Activated CD4-positive, alpha-beta T cell treated with anti-CD3 and anti-CD28 coated beads, Interleukin-2, amount 50 U/mL, for 1 hour (primary cell): ENCODE results near the gene TINAG.

ENCODE experiments used
- DNase-seq: peaks from one replicate; pipeline ENCODE4 v3.0.0-alpha.2; 2020

The TINAG gene, protein sequence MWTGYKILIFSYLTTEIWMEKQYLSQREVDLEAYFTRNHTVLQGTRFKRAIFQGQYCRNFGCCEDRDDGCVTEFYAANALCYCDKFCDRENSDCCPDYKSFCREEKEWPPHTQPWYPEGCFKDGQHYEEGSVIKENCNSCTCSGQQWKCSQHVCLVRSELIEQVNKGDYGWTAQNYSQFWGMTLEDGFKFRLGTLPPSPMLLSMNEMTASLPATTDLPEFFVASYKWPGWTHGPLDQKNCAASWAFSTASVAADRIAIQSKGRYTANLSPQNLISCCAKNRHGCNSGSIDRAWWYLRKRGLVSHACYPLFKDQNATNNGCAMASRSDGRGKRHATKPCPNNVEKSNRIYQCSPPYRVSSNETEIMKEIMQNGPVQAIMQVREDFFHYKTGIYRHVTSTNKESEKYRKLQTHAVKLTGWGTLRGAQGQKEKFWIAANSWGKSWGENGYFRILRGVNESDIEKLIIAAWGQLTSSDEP

DNA sequence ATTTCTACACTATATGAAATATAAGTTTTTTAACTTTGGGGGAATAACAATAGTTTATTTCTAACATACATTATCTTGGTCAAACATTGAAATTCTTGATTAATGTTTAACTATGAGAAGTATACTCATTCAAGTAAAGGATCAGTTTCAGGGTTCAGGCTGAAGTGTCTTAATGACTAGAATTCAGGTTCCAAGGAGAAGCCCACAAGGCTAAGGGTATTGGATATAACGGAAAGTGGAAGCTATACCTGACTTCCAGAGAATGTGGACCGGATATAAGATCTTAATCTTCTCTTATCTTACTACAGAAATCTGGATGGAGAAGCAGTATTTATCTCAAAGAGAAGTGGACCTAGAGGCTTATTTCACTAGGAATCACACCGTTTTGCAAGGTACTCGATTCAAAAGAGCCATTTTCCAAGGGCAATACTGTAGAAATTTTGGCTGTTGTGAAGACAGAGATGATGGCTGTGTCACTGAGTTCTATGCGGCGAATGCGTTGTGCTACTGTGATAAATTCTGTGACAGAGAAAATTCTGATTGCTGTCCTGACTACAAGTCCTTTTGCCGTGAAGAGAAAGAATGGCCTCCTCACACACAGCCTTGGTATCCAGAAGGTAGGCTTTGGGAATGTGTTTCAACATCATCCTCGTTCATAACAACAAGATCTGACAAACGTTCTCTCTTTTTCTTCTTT, at the start of gene TINAG:
Gene TINAG, plus strand, starts transcription at position 153 of the 697 bp plus-strand sequence. Its CDS starts 110 bp downstream, at position 263.
- no peak for DNase-seq

DNA sequence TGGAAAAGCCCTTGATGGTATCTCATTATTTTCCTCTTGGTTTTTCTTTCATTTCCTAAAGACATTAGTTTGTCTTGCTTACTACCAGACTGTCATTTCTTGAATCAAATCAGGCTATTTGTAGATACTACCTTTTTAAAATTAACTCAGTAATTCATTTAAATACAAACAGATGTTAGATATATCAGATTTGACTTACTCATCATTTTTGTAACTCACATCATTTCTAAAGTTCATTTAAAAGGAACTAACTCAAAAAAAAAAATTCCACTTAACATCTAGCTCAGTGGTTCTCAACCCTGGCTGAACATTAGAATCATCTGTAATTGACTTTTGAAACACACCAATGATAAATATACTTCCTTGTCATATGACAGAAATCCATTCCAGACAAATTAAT, 48.2 kb upstream of the TINAG start:
- DNase-seq: no peak

DNA sequence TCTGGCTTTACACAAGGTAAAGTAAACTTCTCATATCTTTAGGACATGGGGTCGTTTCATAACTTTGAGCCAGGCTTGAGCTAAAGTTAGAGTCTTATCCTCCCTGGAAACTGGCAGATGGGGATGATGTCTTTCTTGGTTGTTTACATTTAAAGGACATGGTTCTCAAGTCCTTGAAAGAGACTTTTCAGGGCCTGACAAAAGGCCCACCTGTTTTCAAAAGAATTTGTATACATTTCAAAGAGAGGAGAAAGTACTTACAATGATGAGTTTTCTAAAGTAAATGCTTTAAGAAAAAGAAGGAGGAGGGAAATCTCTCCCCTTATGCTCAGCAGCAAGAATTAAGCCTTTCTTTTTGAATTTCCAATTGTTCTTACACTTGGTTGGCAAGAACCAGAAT, 45.7 kb upstream of the TINAG start:
- DNase-seq: no peak

DNA sequence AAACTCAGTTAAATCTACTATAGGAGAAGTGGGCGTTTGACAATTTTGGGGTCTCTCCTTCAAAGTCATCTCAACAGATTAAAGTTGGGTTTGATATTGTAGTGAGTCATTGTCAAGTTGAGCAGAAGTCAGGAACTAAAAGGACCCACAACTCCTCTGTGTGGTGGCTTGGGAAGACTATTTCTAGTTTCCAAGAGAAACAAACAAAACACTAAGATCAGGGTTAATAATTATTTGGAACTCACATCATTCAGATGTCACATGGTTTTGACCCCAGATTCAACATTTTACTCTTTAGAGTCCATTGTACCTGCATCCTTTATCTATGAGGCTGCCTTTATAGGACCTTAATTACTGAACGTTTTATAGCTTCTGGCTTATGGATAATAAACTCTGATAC, 45.3 kb upstream of the TINAG start:
- DNase-seq: no peak

DNA sequence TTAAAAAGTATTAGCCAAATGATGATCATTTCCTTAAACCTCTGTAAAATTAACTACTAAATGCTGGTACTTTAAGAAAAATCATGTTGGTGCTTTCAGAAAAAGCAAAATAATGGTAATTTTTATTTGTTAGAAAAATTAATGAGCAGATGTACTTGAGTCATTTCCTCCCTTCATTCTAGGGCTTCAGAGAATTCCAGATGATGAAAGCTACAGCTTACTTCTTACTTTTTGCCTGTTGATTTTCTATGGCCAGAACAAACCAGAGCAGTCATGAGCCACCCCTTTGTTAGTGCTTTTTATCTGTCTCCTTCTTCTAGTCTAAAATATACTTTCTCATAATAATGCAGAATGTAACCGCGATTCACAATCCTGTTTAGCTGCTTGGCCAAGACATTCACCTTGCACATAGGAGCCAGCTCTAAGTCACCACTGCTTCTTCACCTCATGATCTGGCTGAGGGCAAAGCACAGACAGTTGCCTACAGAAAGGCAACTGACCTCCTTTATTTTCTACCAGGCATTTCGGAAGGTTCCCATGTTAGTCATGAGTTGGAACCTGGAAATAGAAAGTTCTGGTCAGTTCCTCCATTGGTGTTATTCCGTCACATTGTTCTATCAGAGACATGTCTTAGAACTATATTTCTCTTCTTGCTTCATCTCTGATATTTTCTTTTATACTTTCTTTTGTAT, 43.5 kb upstream of the TINAG start:
- no peak for DNase-seq

DNA sequence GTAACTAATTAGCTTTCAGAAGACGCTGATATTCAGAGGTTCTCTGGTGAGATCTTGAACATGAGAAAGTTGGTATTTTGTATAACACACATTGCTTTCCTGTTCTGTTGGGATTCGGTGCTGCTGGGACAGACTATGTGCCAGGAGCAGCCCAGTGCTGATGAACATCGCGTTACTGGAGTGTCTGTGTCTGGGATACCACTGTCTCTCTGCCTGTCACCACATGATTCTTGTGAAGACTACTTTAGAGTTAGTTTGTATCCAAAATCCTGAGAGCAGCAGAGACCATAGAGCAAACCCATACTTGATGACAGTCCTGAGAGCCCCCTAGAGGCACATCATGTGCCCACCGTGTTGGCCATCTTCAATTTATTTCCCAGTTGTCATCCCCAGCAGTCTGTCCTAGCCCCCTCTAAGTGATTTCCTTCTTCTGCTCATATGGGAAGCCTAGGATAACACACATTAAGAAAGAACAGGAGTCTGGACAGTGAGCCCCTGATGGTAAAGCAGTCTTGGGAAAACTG, 41.8 kb upstream of the TINAG start:
- no peak for DNase-seq

DNA sequence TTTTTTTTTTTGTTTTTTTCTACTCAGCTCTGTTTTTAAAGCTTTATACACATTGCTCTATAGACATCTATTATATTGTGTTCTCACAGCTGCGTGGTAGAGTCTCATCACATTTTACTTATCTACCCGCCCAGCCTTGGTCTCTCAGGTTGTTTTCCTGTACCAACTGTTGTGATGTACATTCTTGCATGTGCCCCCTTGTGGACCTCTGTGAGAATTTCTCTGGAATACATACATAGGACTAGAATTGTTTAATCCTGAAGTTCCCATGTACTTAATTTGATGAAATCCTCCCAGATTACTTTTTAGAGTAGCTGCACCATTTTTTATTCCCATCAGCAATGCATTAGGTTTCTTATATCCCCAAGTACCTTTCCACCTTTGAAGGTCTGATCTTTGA, 40.4 kb upstream of the TINAG start:
- DNase-seq: no peak

DNA sequence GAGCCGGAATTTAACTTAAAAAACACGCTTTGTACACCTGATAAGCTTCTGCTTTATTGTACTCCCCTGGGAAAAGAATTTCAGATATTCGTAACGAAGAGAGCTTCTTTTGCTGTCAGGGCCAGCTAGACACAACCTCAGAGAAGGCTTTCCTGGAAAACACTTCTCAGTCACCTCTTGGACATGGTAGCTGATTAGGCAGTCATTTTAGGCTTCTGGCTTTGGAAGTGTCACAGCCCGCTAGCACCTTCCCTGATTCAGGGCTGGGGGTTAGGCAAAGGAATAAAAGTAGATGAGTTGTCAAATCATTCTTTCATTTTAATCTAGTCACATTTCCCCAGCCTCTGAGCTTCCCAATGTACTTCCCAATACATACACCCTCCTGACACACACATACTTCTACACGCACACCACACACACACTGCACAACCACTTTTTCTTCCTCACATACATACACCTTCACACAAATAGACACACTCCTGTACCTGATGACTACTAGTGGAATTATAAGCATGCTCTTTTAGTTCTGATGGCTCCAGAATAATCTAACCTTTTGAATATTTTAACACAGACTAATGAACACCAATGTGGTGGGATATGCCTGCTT, 34.9 kb upstream of the TINAG start:
- no peak for DNase-seq

DNA sequence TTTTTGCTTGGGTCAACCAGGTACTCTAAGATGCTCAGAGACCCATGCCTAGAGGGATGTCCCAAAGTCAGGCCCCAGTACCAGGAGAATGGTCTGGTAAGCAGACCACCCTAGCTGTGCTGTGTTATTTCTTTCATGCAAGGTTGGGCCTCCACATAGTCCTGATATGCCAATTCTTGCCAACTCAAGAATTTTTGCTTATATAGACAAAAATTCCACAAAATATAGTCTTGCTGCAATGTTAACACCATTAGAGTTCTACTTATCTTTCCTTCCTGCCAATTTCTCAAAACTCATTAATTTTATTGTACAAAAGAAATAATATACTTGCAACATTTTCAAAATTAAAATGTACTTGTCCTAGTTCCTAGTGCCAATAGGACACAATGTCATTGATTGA, 33.9 kb upstream of the TINAG start:
- no peak for DNase-seq

DNA sequence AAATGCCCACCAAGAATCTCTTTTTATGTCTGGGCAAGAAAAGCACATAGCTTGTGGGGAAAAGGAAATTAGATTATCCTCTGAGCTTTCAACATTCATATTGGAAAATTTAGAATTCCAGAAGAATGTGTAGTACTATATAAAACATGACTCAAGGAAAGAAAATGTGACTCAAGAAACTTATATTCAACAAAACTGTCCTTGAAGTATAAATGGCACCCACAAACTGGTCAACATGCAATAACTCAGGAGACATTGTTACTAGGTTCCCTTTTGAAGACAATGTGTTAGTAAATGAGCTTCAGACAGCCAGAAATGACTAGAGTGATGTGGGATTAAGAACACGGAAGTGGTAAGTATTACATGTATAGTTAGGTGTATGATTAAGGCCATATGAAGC, 26.1 kb upstream of the TINAG start:
- no peak for DNase-seq

DNA sequence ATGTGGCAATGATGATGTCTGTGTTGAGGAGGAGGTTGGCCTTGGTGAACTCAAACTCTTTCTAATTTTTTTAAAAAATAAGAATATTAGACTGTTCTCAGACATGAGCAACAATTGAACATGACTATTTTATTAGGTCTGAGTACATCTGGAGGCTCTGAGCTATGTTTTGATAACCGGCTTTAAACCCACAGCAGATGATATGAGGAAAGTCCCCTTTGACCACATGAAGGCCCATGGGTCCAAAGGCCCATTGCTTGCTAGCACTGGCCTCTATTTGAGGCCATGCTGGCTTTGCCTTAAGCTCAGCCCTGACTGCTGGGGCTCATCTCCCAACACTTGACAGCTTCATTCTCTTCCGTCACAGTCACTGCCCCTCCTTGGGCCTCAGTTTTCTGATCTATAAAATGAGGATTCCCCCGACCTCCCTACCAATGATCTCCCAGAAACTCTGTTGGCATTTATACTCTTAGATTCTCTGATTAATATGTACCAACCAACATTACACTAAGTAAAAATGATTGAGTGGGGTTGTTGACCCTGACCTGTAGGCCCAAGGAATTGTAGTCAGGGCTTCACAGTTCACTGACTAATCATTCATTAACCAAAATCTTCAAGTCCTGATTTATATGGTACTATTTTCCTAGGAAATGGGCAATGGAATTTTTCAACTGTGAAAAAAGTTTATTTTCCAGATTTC, 23.9 kb upstream of the TINAG start:
- DNase-seq: no peak

DNA sequence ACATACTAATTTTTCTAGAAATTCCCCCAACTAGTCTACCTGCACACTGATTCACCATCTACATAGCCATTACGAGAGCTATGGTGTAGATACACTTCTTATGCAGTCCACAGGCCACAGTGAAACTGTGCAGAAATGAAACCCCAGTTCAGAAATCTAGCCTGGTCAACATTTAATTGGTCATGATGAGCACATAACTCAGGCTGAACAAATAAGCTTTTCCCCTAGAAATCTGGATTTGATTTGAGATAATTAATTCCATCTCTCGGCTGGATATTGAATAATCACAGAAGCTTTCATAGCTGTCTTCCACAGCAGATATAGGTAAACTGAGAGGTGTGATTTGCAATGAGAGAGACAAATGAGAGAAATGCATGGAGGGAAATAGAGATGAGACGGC, 22.6 kb upstream of the TINAG start:
- DNase-seq: no peak

DNA sequence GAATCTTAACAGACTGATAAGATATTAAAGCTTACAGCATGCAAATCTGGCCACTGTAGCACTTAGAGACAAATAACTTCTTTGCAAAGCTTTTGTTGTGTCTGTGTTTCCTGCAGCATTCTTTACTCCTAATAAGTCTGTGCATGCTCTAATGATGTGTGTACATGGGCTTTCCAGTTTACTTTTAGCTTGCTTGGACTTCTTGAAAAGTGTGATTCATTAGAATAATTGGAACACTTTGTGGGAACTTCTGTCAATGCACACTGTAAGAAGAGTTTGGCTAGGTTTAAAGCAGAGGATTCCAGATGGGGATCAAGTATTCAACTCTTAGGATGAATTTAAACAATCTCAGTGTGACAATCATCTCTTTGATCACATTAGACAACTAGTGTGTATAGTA, 22.1 kb upstream of the TINAG start:
- DNase-seq: no peak

DNA sequence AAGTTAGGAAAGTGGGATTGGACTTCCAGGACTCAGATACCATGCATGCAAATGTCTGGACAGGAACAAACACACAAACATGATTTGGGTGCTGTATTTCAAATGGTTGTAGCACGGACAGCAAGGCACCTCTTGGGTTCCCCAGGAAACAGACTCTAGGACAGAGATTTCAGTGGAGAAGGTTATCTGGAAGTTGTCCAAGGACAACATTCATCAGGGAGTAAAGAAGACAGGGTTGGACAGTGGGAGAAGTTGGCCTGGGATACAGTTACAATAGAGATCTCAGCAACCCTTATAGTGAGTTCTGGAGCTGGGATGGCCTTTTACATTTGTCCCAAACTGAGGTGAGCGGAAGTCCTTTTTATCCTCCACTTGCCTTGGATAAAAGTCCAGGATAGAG, 19.8 kb upstream of the TINAG start:
- DNase-seq: no peak

DNA sequence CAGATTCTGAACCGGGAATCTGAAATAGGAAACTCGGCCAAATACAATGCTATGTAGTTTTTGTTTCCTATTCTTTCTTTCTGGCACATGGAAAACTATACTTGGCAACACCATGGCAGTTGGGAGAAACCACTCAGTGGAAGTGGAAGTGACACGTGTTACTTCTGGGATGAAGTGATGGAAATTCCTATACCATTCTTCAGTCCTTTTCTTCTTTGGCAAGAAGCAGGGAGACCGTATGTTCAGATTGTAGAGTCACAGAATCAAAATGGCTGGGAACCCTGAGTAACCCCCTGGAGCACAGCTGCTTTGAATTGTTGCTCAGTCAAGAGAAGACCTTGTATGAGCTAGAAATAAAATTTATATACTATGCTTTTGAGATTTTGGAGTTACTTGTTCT, 18.8 kb upstream of the TINAG start:
- no peak for DNase-seq

DNA sequence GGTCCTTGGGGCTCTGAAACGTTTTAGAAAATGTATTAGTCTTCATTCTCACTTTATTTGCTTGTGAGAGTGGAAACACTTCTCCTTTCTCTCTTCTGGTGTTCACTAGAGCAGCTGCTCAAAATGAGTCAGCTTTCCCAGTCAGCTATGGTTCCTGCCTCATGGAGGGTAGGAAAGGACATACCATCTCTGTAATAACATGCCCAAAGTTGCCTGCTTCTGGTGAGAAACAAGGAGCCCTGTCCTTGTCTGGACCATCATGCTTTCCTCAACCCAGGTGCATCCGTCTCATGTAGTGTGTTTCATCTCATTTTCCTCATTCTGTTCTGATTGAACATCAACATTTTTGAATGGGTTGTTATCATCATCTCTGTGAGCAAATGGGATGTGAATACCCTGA, 17.1 kb upstream of the TINAG start:
- no peak for DNase-seq

DNA sequence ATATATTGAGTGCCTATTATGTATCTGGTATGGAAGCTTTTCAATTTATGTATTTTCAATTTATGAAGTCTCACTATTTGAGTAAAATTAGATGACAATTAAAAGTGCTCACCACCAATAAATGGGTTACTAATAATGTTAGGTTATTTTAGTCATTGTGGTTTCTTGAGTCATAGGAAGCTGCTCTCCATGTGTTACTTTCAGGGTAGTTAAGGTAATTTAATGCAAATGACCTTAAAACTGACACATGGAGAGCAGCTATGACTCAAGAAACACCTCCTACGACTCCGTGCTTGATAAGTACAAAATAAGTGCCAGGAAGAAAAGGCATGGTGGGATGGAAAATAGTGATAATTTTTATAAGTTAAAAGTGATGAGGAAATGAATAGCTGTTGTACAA, 16.5 kb upstream of the TINAG start:
- no peak for DNase-seq

DNA sequence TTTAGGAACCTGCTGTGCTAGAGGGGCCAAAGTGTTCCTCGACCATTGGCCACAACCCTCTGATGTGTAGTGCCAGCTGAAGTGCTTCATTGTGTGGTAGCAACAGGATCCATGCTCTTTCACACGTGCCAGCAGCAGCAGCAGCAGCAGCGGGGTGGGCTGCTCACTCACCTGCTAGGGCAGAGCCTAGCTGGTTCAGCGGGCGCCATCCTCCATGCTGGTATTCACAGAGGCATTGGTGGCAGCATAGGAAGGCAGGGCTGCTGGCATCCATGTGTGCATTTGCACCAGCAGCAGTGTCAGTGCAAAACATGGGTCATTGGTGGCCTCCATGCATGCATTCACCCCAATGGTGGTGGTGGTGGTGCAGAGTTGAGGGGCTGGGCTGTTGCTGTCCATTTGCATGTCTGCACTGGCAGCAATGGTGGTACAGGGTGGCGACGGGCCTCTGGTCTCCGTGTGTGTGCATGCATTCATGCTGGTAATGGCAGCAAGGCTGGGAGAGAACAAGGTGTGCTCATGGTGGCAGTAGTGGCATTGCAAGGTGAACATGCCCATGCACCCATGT, 13.2 kb upstream of the TINAG start:
- DNase-seq: no peak

DNA sequence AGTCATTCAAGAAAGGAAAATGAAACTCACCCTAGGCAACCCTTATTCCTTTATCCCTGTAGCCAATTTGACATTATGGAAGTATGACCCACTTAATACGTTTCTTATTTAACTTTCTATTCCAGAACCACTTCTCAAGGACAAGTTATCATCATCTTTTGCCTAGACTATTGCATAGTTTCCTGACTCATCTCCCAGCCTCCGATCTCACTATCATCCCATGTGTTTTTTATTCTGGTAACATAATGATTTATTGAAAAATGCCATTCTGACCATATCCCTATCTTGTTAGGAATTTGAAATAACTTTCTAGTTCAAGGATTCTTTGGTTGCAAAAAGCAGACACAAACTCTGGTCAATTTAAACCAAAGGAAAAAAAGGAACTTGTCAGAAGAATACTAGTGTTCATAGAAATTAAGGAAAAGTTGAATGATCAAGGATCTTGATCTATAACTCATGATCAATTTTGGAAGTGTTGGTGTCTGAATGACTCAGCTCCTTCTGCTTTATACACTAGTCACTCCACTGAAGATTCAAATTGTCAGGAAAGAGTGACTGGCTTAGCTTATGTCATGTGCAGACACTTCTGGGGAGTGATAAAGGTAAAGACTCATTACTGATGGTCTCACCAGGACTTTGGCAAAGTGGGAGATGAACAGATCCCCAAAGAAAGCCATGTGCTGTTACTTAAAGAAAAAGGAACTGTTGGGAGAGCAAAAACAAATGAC, 8.5 kb upstream of the TINAG start:
- DNase-seq: no peak

DNA sequence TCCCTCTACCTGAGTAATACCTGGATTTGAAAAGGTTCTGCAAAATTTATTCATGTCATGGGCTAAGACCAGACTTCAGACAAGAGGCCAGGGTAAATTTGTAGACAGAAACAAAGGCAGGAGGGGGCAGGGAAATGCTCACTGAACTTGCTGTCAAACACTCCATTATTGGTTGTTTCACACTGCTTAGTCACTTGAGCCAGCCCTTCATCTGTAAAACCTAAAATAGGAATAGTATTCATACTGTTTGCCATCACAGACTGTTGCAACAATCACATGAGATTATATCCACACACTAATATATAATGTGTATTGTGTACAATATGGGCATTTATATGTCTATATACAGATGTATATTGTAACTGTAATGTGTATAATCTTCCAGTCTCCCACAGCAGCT, 6.5 kb upstream of the TINAG start:
- no peak for DNase-seq

DNA sequence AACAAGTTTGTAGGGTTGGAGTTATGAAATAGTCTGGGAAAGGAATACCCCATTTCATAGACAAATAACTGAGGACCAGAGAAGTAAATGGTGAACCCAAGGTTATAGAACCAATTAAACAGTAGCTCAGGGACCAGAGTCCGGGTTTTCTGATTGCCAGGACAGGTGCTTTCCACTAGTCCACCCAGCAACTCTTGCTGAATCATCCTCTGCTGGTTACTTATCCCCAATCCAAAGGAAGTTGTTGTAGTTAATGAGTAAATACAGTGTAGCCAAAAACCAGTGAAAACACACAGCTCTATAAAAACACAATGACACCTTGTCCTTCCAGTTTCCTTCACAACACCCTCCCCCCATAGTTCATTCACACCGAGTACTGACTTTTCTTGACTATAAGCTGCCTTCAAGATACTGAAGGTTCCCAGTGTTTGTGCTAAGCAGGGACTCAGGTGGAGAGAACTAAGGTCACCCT, 766 bp upstream of the TINAG start:
- no peak for DNase-seq

DNA sequence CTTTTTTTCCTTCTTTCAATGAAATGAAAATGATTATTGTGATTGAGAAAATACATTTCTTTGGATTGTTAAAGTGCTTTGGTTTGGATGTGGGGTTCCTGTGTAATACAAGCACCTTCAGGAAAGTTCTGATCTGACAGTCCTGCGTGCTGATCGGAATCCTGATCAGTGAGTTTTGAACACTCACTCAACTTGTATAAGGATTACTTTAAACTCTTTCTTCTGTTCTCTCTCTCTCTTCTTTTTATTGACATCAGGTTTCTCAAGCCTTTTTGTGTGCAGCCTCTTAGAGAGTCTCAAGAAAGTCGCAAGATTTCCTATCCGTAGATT, 710 bp downstream of the TINAG start:
- no peak for DNase-seq
